ENCODE measurements around the gene TMEM179. TPM values are rescaled to one million over a fixed set of nuclear protein-coding genes. Genes with fewer than 3 reads are reported as not detected.

The TMEM179 gene
- total and polyA plus RNA-seq, 2 of the 8 experiments (the other 6 are each of a cell fraction or from before 2014, with no cell fraction given): 2.9 to 4.0 TPM

DNA sequence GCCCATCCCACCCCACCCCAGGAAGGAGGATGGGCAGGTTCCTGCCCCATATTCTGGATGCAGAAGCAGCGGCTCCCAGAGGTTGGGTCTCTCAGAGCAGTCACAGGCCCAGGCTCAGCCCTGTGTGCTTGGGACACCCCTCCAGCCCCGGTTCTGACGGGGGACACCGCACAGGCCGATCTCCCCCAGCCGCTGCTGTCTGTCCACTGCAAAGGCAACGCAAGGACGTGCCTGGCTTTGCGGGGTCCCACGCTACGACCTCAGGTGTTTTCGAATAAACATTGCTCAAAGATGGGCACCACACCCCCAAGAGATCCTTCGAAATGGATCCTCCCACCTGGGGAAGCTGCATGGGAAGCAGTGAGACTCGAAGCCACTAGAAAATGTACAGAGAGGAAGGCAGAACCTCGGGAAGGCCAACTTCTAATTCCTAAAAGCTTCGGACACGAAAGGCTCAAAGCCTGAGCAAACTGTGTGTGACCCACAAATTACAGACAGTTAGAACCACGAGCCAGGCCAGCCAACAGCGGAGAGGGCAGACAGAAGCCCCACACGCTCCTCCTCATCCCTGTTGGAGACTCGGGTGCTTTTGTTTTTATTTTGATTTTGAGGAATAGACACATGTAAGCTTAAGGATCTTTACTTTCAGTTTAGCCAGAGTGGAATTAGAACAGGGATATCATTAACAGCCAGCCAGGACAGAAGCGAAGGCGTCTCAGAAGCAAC lies 14.2 kb downstream of the TMEM179 start (continued):
- TF ChIP-seq GABPA (IDR thresholded peaks at IDR 0.05; ENCODE audit: borderline replicate concordance, insufficient read depth, low read length) (no peak), SP1 (IDR thresholded peaks at IDR 0.05; ENCODE audit: low read depth, low read length) (no peak), POLR2A (IDR thresholded peaks at IDR 0.05; ENCODE audit: control extremely low read depth in 1 of 2, low read depth in 2 of 2, low read length in 2 of 2) (no peak), BRCA1 (IDR thresholded peaks at IDR 0.05; ENCODE audit: low read depth, low read length) (no peak), PHF8 (conservative IDR thresholded peaks at IDR 0.05; ENCODE audit: low read depth, low read length) (no peak), JUND (IDR thresholded peaks at IDR 0.05; ENCODE audit: low read length) (no peak), CHD2 (IDR thresholded peaks at IDR 0.05; ENCODE audit: low read length) (no peak)
- TF ChIP-seq, protein P1, sequence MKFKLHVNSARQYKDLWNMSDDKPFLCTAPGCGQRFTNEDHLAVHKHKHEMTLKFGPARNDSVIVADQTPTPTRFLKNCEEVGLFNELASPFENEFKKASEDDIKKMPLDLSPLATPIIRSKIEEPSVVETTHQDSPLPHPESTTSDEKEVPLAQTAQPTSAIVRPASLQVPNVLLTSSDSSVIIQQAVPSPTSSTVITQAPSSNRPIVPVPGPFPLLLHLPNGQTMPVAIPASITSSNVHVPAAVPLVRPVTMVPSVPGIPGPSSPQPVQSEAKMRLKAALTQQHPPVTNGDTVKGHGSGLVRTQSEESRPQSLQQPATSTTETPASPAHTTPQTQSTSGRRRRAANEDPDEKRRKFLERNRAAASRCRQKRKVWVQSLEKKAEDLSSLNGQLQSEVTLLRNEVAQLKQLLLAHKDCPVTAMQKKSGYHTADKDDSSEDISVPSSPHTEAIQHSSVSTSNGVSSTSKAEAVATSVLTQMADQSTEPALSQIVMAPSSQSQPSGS (IDR thresholded peaks at IDR 0.05; ENCODE audit: low read length): no peak

Measured in H1 (cell line).